Forelimb muscle (tissue), 1 donor: ENCODE data around the gene PAMR1. TPM values are rescaled to one million over a fixed set of nuclear protein-coding genes. Genes with fewer than 3 reads are reported as not detected.
A peak's percentile ranks its signal among the peaks of the same experiment; 100 is the strongest.

ENCODE experiments used
- DNase-seq: peaks from one replicate; pipeline ENCODE4 v3.0.0-alpha.2; 2013; ENCODE audit warnings: low read depth
- polyA plus RNA-seq: library from polyadenylated mRNA; unstranded; fragments of 120-200 nt; gene quantifications from one replicate; pipeline ENCODE4 v1.2.1, GENCODE V29; 2013; ENCODE audit not compliant: insufficient read length

PAMR1 gene
- polyA plus RNA-seq, 1 donor: 12.1 TPM

GRCh38 chr11:35402751-35403660 is 122.4 kb downstream of the PAMR1 start:
- no peak for DNase-seq

- no peak for DNase-seq
These were observed 126.5 kb downstream of the PAMR1 start for GRCh38 chr11:35398881-35399280.

- DNase-seq: no peak
These were observed 130.5 kb downstream of the PAMR1 start for GRCh38 chr11:35394941-35395340.

- DNase-seq: no peak
These were observed 132.3 kb downstream of the PAMR1 start for GRCh38 chr11:35393098-35393497.

GRCh38 chr11:35391922-35392688 is 133.3 kb downstream of the PAMR1 start:
- DNase-seq: peak; percentile 43

- DNase-seq: no peak
These were observed 134.4 kb downstream of the PAMR1 start for GRCh38 chr11:35390737-35391682.

GRCh38 chr11:35389897-35390465 is 135.4 kb downstream of the PAMR1 start:
- DNase-seq: no peak

- no peak for DNase-seq
These were observed 136.3 kb downstream of the PAMR1 start for GRCh38 chr11:35389112-35389511.

GRCh38 chr11:35388061-35388460 is 137.4 kb downstream of the PAMR1 start:
- no peak for DNase-seq

- DNase-seq: no peak
These were observed 138.1 kb downstream of the PAMR1 start for GRCh38 chr11:35387111-35387982.

GRCh38 chr11:35383953-35384352 is 141.5 kb downstream of the PAMR1 start:
- no peak for DNase-seq

Other genes starting within 250 kb of the PAMR1 start
- 0.99 TPM for gene SLC1A2, start 106.1 kb downstream of the PAMR1 start, polyA plus RNA-seq
- 6.0 TPM for gene FJX1, start 92.8 kb upstream of the PAMR1 start, polyA plus RNA-seq
- 37.7 TPM for gene TRIM44, start 137.2 kb upstream of the PAMR1 start, polyA plus RNA-seq